Liver (tissue), 3 donors: Measurements from ENCODE around the gene COBL.

Experiments used
- EGR1 ChIP-seq, 2 donors: IDR thresholded peaks; 2 replicates each; pipeline ENCODE4 v1.6.1; 2016 to 2018; ENCODE audit warnings: antibody characterized with exemption in 2 of 2, low read depth in 2 of 2
- YY1 ChIP-seq: IDR thresholded peaks from 2 replicates; pipeline ENCODE4 v1.6.1; 2016; ENCODE audit warnings: antibody characterized with exemption, mild to moderate bottlenecking
- TF ChIP-seq, protein P1 (sequence below): fragments of 150-350 bp; IDR thresholded peaks from 2 replicates; pipeline ENCODE4 v1.5.1; 2017; ENCODE audit warnings: improper control_type of control experiment, low read depth, low read length; ENCODE audit not compliant: missing input control
- TF ChIP-seq, protein P2 (sequence below): IDR thresholded peaks from 2 replicates; pipeline ENCODE4 v1.6.1; 2016; ENCODE audit warnings: antibody characterized with exemption
- TF ChIP-seq, protein P3 (sequence below): IDR thresholded peaks from 2 replicates; pipeline ENCODE4 v1.6.1; 2016; ENCODE audit warnings: antibody characterized with exemption, mild to moderate bottlenecking
- donor health status: healthy.
- donor health status: healthy.

DNA sequence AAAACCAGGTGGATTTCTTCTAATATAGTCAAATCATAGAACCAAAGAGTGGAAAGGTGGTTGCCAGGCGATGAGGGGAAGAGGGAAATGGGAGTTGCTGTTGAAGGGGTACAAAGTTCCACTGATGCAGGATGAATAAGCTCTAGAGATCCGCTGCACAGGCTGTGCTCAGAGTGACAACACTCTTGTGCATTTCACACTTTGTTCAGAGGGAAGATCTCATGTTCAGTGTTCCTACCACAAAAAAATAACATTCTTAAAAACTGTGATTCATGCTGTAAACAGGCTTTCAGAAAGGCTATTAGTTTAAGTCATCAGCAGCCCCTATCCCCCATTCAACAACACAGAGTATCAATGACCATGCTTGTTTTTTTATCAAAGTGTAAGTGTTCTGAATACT lies 213.8 kb downstream of the COBL start:
- TF ChIP-seq, protein P1, sequence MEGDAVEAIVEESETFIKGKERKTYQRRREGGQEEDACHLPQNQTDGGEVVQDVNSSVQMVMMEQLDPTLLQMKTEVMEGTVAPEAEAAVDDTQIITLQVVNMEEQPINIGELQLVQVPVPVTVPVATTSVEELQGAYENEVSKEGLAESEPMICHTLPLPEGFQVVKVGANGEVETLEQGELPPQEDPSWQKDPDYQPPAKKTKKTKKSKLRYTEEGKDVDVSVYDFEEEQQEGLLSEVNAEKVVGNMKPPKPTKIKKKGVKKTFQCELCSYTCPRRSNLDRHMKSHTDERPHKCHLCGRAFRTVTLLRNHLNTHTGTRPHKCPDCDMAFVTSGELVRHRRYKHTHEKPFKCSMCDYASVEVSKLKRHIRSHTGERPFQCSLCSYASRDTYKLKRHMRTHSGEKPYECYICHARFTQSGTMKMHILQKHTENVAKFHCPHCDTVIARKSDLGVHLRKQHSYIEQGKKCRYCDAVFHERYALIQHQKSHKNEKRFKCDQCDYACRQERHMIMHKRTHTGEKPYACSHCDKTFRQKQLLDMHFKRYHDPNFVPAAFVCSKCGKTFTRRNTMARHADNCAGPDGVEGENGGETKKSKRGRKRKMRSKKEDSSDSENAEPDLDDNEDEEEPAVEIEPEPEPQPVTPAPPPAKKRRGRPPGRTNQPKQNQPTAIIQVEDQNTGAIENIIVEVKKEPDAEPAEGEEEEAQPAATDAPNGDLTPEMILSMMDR: no peak
- TF ChIP-seq YY1 (no peak), EGR1 (IDR thresholded peaks at IDR 0.05; ENCODE audit: low read depth in 2 of 2) (no peak)
- TF ChIP-seq, protein P2, sequence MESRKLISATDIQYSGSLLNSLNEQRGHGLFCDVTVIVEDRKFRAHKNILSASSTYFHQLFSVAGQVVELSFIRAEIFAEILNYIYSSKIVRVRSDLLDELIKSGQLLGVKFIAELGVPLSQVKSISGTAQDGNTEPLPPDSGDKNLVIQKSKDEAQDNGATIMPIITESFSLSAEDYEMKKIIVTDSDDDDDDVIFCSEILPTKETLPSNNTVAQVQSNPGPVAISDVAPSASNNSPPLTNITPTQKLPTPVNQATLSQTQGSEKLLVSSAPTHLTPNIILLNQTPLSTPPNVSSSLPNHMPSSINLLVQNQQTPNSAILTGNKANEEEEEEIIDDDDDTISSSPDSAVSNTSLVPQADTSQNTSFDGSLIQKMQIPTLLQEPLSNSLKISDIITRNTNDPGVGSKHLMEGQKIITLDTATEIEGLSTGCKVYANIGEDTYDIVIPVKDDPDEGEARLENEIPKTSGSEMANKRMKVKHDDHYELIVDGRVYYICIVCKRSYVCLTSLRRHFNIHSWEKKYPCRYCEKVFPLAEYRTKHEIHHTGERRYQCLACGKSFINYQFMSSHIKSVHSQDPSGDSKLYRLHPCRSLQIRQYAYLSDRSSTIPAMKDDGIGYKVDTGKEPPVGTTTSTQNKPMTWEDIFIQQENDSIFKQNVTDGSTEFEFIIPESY: no peak
- TF ChIP-seq, protein P3, sequence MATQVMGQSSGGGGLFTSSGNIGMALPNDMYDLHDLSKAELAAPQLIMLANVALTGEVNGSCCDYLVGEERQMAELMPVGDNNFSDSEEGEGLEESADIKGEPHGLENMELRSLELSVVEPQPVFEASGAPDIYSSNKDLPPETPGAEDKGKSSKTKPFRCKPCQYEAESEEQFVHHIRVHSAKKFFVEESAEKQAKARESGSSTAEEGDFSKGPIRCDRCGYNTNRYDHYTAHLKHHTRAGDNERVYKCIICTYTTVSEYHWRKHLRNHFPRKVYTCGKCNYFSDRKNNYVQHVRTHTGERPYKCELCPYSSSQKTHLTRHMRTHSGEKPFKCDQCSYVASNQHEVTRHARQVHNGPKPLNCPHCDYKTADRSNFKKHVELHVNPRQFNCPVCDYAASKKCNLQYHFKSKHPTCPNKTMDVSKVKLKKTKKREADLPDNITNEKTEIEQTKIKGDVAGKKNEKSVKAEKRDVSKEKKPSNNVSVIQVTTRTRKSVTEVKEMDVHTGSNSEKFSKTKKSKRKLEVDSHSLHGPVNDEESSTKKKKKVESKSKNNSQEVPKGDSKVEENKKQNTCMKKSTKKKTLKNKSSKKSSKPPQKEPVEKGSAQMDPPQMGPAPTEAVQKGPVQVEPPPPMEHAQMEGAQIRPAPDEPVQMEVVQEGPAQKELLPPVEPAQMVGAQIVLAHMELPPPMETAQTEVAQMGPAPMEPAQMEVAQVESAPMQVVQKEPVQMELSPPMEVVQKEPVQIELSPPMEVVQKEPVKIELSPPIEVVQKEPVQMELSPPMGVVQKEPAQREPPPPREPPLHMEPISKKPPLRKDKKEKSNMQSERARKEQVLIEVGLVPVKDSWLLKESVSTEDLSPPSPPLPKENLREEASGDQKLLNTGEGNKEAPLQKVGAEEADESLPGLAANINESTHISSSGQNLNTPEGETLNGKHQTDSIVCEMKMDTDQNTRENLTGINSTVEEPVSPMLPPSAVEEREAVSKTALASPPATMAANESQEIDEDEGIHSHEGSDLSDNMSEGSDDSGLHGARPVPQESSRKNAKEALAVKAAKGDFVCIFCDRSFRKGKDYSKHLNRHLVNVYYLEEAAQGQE: no peak
